Ascending aorta (tissue), 2 donors: ENCODE measurements around the gene SHANK1. TPM values are rescaled to one million over a fixed set of nuclear protein-coding genes. Genes with fewer than 3 reads are reported as not detected.
"Not testable (repeated sequence)": the region's sequence is repeated elsewhere in the genome, so short reads cannot be mapped to it uniquely, and the experiment has no call there.

Source experiments
- DNase-seq, 2 donors: peaks; one replicate each; pipeline ENCODE4 v3.0.0-alpha.2; 2019; ENCODE audit warnings: low spot score in 2 of 2
- H3K27ac ChIP-seq, 2 donors: fragments of 200-600 bp; sonication (generic); one replicate each; pipeline ENCODE4 v1.5.1; 2016 to 2017; ENCODE audit warnings: mild to moderate bottlenecking in 1 of 2
- H3K27me3 ChIP-seq: fragments of 200-600 bp; sonication (generic); one replicate; pipeline ENCODE4 v1.5.1; 2017
- H3K36me3 ChIP-seq, 2 donors: fragments of 200-600 bp; sonication (generic); one replicate each; pipeline ENCODE4 v1.5.1; 2016
- H3K4me1 ChIP-seq, 2 donors: fragments of 200-600 bp; sonication (generic); one replicate each; pipeline ENCODE4 v1.5.1; 2016 to 2017; ENCODE audit warnings: mild to moderate bottlenecking in 1 of 2
- H3K4me3 ChIP-seq, 2 donors: fragments of 200-600 bp; sonication (generic); one replicate each; pipeline ENCODE4 v1.5.1; 2016 to 2017; ENCODE audit warnings: mild to moderate bottlenecking in 1 of 2
- H3K9me3 ChIP-seq, 2 donors: fragments of 200-600 bp; sonication (generic); one replicate each; pipeline ENCODE4 v1.5.1; 2016
- intact Hi-C: fragments of 100-400 bp; cut with DNase I; formaldehyde crosslinking; loops from one replicate; pipeline ENCODE4 v1.15.1; 2023
- total RNA-seq: library from RNA; depleted of rRNA; stranded (reverse); fragments of >200 nt; gene quantifications from one replicate; pipeline ENCODE4 v1.1.0, GENCODE V29; 2016
- TF ChIP-seq, protein P1 (sequence below), 3 experiments: fragments of 200-600 bp in 2 of 3; fragments of 450-650 bp in 1 of 3; sonication (generic) in 2 of 3; IDR thresholded peaks; one replicate each; pipeline ENCODE4 v1.5.1; 2016 to 2019; ENCODE audit warnings: antibody characterized with exemption in 3 of 3, mild to moderate bottlenecking in 1 of 3, moderate library complexity in 1 of 3

Gene SHANK1
- total RNA-seq, 1 donor from 2014 or later, result 1.3 TPM

DNA sequence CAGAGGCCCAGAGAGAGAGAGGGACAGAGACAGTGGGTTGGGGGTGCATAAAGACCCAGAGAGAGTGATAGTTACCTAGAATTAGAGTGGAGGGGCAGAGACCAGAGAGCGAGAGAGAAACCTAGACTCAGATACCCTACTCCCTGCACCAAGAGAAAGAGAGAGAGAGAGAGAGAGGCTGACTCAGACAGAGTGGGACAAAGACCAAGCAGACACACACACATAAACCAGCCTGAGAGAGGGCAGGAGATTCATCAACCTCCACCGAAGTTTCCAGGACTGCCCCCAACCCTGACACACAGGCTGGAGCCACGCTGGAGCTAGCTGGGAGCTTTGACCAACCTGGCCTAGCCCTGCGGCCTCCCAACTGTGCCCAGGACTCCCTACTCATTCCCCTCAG, 92.8 kb downstream of the SHANK1 start:
- intact Hi-C loops, result no loop called here

DNA sequence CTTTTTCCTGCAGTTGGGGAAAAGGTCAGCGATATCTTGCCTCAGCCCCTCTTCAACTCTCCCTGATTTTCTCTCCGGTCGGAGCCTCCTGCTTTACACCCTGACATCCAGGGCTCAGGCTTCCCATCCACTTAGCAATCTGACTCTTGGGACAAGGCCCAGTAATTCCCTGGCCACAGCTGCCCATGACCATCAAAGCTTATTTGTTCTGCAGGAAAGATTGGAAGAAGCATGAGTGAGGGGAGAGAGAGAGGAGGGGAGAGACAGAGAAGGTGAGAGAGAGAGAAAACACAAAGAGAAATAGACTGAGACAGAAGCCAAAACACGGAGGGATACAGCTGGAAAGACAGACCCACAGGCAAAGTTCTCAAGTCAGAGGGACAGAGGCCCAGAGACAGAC, 93.6 kb downstream of the SHANK1 start:
- Histone ChIP-seq H3K27me3 (no peaks in the 10 kb centered on the region), H3K4me3 (no peak overlapping the region), H3K9me3 (no peaks in the 10 kb centered on the region), H3K4me1 (no peaks in the 10 kb centered on the region), H3K27ac (no peak overlapping the region), H3K36me3 (no peaks in the 10 kb centered on the region)
- no peak for DNase-seq
- intact Hi-C loops, result no loop called here
- TF ChIP-seq, protein P1, sequence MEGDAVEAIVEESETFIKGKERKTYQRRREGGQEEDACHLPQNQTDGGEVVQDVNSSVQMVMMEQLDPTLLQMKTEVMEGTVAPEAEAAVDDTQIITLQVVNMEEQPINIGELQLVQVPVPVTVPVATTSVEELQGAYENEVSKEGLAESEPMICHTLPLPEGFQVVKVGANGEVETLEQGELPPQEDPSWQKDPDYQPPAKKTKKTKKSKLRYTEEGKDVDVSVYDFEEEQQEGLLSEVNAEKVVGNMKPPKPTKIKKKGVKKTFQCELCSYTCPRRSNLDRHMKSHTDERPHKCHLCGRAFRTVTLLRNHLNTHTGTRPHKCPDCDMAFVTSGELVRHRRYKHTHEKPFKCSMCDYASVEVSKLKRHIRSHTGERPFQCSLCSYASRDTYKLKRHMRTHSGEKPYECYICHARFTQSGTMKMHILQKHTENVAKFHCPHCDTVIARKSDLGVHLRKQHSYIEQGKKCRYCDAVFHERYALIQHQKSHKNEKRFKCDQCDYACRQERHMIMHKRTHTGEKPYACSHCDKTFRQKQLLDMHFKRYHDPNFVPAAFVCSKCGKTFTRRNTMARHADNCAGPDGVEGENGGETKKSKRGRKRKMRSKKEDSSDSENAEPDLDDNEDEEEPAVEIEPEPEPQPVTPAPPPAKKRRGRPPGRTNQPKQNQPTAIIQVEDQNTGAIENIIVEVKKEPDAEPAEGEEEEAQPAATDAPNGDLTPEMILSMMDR (IDR thresholded peaks at IDR 0.05), result no peak

More for the DNA sequence above, 92.8 kb downstream of the SHANK1 start:
- TF ChIP-seq, protein P1 (IDR thresholded peaks at IDR 0.05), result no peak
- no peaks in the 10 kb centered on the region for H3K27me3 ChIP-seq
- H3K9me3 ChIP-seq, result no peaks in the 10 kb centered on the region
- no peak overlapping the region for H3K27ac ChIP-seq
- no peaks in the 10 kb centered on the region for H3K4me1 ChIP-seq
- no peaks in the 10 kb centered on the region for H3K36me3 ChIP-seq
- no peak overlapping the region for H3K4me3 ChIP-seq
- DNase-seq, result no peak

DNA sequence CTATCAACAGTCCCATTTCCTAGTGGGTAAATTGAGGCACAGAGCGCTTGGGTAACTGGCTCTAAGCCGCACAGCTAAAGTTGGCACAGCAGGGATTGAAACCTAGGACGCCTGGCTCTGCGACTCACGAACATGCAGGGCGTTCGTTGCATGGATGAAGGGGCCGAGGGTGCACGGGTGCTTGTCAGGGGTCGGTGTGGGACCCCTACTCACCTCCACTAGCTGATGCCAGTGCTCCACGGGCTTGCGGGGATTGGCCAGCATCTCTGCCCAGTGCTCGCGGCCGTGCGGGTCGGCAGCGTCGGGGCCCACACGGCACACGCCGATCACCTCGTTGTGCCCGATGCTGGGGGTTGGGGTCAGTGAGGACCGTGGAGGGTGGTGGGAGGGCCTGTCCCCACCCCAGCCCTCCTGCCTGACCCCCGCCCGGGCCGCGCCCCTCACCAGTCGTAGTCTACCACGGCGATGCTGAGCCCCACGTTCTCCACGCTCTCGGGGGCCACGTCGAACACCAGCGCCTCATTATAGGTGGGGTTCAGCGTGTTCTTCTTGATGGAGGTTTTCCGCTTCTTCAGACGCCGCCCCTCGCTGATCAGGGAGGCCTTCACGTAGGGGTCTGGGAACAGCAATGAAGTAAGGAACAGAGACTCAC, 94.5 kb downstream of the SHANK1 start:
- Histone ChIP-seq H3K27ac (no peak overlapping the region), H3K27me3 (no peaks in the 10 kb centered on the region), H3K9me3 (no peaks in the 10 kb centered on the region), H3K36me3 (no peaks in the 10 kb centered on the region), H3K4me3 (no peak overlapping the region), H3K4me1 (no peaks in the 10 kb centered on the region)
- intact Hi-C loops, result no loop called here
- no peak for DNase-seq
- TF ChIP-seq, protein P1 (IDR thresholded peaks at IDR 0.05), result no peak

DNA sequence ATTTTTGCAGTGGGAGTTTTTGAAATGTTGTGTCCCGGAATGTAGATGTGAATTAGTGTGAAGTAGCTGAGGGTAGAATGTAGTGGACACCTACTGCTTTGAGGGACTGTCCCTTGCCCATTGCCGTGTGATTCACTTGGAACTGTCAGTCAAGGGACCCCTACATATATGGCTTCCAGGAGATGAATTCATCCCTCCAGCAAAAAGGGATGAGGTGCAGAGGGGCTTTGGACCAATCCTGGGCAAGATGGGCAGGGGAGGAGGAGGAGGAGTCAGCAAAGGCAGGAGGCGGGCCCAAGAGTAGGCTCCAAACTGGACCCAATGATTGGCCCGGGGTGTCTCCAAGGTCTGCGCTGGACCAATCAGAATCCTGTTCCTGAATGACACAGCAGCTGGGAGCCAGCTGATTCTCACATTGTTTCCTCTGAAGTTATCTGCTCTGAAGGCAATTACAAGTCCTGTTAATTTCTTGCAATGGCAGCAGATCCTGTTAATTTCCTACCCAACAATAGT, 99.2 kb downstream of the SHANK1 start:
- H3K27ac ChIP-seq, intact Hi-C loops, H3K4me1 ChIP-seq, H3K36me3 ChIP-seq, H3K4me3 ChIP-seq, DNase-seq, H3K9me3 ChIP-seq, H3K27me3 ChIP-seq: not testable (repeated sequence)

DNA sequence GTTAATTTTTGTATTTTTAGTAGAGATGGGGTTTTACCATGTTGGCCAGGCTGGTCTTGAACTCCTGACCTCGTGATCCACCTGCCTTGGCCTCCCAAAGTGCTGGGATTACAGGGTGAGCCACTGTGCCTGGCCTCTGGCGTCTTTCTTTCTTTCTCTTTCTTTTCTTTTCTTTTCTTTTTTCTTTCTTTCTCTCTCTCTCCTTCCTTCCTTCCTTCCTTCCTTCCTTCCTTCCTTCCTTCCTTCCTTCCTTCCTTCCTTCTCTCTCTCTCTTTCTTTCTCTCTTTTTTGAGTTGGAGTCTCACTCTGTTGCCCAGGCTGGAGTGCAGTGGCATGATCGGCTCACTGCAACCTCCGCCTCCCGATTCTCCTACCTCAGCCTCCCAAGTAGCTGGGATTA, 100.4 kb downstream of the SHANK1 start:
- intact Hi-C loops, H3K27ac ChIP-seq, H3K9me3 ChIP-seq, H3K36me3 ChIP-seq, DNase-seq, H3K27me3 ChIP-seq, H3K4me3 ChIP-seq, H3K4me1 ChIP-seq: not testable (repeated sequence)

DNA sequence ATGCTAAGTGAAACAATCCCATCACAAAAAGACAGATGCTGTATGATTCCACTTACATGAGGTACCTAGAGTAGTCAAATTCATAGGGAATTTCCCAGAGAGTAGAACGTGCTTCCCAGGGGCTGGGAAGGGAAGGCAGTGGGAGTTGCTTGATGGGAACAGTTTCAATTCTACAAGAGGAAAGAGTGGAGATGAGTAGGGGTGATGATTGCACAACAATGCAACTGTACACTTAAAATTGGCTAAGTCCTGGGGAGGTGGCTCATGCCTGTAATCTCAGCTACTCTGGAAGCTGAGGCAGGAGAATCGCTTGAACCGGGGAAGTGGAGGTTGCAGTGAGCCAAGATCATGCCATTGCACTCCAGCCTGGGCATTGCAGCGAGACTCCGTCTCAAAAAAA, 101.2 kb downstream of the SHANK1 start:
- H3K4me3 ChIP-seq, H3K36me3 ChIP-seq: not testable (repeated sequence)

DNA sequence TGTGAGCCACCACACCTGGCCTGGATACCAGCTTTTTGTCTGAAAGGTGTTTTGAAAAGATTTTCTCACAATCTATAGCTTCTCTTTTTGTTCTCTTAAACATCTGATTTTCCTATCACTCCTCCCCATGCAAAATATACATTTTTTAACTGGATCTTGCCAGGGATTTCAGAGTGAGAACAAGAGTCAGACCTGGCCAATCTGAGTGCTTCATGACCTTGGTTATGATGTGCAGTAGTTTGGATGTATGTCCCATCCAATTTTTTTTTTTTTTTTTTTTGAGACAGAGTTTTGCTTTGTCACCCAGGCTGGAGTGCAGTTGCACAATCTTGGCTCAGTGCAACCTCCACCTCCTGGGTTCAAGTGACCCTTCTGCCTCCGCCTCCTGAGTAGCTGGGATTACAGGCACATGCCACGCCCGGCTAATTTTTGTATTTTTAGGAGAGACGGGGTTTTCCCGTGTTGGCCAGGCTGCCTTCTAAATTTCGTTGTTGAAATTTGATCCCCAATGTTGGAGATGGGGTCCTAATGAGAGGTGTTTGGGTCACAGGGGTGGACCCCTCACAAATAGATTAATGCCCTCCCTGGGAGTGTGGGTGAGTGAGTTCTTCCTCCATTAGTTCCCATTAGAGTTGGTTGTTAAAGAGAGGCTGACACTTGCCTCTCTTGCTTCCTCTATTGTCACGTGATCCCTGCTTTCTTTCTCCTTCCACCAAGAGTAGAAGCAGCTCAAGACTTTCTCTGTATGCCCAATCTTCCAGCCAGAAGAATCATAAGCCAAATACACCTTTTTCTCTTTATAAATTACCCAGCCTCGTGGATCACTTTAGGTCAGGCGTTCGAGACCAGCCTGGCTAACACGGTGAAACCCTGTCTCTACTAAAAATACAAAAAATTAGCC, 106.8 kb downstream of the SHANK1 start:
- H3K4me1 ChIP-seq, H3K4me3 ChIP-seq, DNase-seq, intact Hi-C loops, H3K27ac ChIP-seq, H3K36me3 ChIP-seq, H3K9me3 ChIP-seq, H3K27me3 ChIP-seq: not testable (repeated sequence)

More for the DNA sequence above, 101.2 kb downstream of the SHANK1 start:
- H3K4me1 ChIP-seq, intact Hi-C loops, H3K27me3 ChIP-seq, H3K27ac ChIP-seq, H3K9me3 ChIP-seq, DNase-seq: not testable (repeated sequence)

Other genes with a start within 250 kb of the SHANK1 start
- gene EMC10, start 243.3 kb downstream of the SHANK1 start, total RNA-seq, result 87.9 TPM
- gene GARIN5A, start 243.0 kb downstream of the SHANK1 start, total RNA-seq, result not detected
- gene JOSD2, start 208.6 kb downstream of the SHANK1 start, total RNA-seq, result 169 TPM
- not detected for gene ASPDH, start 205.9 kb downstream of the SHANK1 start, total RNA-seq
- gene LRRC4B, start 151.4 kb downstream of the SHANK1 start, total RNA-seq, result 56.0 TPM
- 2.2 TPM for gene SYT3, start 79.9 kb downstream of the SHANK1 start, total RNA-seq
- gene C19orf81, start 70.4 kb downstream of the SHANK1 start, total RNA-seq, result not detected
- gene CLEC11A, start 3.6 kb upstream of the SHANK1 start, total RNA-seq, result not detected
- gene GPR32, start 50.7 kb upstream of the SHANK1 start, total RNA-seq, result not detected
- gene ACP4, start 70.6 kb upstream of the SHANK1 start, total RNA-seq, result not detected
- not detected for gene KLK1, start 104.0 kb upstream of the SHANK1 start, total RNA-seq
- gene KLK15, start 113.8 kb upstream of the SHANK1 start, total RNA-seq, result not detected
- not detected for gene KLK3, start 135.1 kb upstream of the SHANK1 start, total RNA-seq
- gene KLK2, start 153.6 kb upstream of the SHANK1 start, total RNA-seq, result not detected
- not detected for gene KLK4, start 191.6 kb upstream of the SHANK1 start, total RNA-seq
- gene KLK5, start 233.2 kb upstream of the SHANK1 start, total RNA-seq, result not detected
- not detected for gene KLK6, start 249.8 kb upstream of the SHANK1 start, total RNA-seq